Airway epithelial cell (primary cell): ENCODE measurements around the gene FRMD4A. TPM values are rescaled to one million over a fixed set of nuclear protein-coding genes. Genes with fewer than 3 reads are reported as not detected.

Source experiments
- total RNA-seq: library from RNA; depleted of rRNA; stranded (reverse); fragments of >200 nt; gene quantifications from 2 replicates; pipeline ENCODE4 v1.2.3, GENCODE V29; 2015

Gene FRMD4A
- 4.9 and 9.1 TPM in 2 replicates for total RNA-seq

DNA sequence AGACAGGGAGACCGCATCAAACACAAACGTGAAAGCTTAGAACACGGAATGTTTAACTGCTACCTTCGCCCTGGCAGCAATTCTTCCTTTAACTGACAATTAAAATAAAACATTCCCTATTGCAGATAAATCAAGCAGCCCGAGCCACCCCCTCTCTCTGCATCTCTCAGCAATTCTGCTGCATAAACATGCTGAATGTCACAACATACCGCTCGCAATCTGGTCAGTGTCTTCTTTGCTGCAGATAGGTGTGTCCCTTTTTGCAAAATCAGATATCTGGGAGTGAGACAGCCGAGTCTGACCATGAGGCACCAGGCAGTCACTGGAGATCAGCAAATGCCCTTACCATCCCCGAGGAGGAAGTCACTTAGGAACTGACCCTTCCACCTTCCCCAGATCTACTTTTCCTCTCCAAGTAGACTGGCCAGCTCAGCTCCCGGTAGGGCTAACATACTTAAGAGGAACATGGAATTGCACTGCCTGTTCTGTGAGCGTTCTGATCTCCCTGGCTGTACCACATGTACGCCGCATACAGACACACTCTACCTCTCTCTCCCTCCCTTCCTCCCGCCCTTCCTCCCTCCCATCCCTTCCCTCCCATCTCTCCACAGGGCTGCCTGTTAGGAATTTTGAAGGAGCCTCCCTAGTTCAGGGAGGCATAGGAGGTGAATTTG lies at the start of gene FRMD4A:
Gene FRMD4A, minus strand, starts transcription at position 537 of the 674 bp plus-strand sequence.

